HL-60/S4 treated with phorbol 12-myristate 13-acetate at 8.2 ng/mL for 4 days and 3 days (cell line): ENCODE results near the gene PPM1E.
"Not testable (repeated sequence)": the region's sequence is repeated elsewhere in the genome, so short reads cannot be mapped to it uniquely, and the experiment has no call there.

Experiments used
- in situ Hi-C: fragments of 300-500 bp; cut with MboI; formaldehyde crosslinking; loops from 2 replicates; pipeline ENCODE4 v1.15.0; 2022; ENCODE audit warnings: low sequenced_read_pairs

PPM1E gene

DNA sequence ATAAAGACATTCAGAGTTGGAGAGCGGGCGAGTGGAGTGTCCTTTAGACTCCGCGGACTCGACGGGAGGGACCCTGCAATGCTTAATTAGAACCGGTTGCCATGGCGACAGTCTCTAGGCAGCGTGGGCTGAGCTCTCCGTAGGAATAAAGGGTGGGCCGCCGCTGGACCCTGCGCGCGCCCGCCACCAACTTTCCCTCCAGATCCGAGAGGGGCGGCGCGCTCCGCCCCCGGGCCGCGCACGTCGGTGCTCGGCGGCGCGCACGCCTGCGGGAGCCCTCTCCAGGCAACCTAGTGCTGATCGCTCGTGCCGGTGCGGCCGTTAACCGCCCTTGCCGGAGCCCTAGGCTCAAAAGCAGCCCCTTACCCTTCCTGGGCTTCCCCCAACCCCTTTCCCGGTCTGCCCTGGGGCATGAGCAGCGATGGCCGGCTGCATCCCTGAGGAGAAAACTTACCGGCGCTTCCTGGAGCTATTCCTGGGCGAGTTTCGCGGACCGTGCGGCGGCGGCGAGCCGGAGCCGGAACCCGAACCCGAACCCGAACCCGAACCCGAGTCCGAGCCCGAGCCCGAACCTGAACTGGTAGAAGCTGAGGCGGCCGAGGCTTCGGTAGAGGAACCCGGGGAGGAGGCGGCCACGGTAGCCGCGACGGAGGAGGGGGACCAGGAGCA lies at the start of gene PPM1E:
Gene PPM1E (plus strand): TSS at position 278 of the 669 bp plus-strand sequence.
- in situ Hi-C loops = no loop called here

- in situ Hi-C loops = no loop called here
Measured at GRCh38 chr17:58706351-58707140, 49.1 kb upstream of the PPM1E start.

GRCh38 chr17:58710948-58711552 lies 44.6 kb upstream of the PPM1E start:
- in situ Hi-C loops = loop anchor here (10.0 kb wide), 1 partner anchor 294 kb away; no protein-coding TSS in a partner anchor

DNA sequence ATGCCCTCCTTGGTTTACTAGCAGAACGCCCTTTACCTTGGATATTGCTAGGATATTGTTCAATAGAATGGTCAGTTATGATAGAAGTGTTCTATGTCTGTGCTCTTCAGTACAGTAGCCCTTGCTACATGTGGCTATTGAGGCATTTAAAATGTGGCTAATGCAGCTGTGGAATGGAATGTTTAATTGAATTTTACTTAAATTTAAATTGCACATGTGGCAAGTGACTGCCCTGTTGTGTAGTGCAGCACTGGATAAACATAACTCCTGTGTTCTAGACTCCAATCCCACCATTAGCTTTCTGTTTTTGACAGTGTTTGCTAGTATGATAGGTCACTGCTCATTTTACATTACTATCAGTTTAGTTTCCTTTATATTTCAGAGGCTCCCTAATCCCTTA lies 33.4 kb upstream of the PPM1E start:
- in situ Hi-C loops = no loop called here

DNA sequence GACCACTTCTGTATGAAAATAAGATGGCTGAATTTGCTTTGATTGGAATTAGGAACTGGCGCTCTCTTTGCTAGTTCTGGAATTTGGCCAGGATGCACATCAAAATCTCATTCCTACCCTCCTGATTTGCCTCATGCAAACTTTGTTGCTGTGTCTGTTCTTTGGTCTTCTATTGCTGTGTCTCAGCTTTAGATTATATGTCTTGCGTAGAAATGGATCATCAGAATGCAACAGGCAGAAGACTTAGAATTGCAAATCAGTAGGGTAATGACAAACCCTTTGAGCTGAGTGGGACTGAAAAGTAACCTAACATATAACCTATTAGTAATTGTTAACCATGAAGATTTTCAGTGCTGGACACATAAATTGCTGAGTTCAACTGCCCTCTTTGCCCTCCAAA lies 33.0 kb upstream of the PPM1E start:
- in situ Hi-C loops = no loop called here

DNA sequence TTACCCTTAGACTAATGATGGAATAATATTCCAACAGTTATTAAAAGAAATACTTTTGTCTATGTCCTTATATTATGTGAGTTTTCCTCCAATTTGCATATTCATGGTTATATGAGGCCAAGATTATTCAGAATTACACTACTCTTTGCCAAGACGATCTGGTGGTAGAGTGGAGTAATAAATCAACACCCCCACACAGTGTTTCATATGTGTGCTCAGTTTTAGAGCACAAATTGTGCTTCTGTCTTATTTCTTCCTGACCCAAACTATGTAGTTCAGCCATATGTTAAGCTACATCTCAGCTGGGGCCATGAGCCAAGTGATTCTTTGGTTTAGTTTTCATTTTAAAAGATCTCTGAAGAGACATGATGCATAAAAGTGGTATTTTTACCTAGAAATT lies 26.9 kb upstream of the PPM1E start:
- in situ Hi-C loops = no loop called here

DNA sequence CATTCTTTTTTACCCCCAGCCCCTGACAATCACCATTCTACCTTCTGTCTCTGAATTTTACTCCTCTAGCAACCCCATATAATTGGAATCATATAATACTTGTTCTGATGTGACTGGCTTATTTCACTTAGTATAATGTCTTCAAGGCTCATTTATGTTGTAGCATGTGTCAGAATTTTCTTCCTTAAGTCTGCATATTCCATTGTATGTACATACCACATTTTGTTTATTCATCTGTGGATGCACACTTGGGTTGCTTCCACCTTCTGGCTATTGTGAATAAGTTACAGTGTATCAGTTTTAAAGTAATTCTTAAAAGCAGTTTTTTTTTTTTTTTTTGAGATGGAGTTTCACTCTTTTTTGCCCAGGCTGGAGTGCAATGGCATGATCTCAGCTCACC lies 24.7 kb upstream of the PPM1E start:
- in situ Hi-C loops = no loop called here

- in situ Hi-C loops = no loop called here
Measured at GRCh38 chr17:58734040-58734439, 21.6 kb upstream of the PPM1E start.

DNA sequence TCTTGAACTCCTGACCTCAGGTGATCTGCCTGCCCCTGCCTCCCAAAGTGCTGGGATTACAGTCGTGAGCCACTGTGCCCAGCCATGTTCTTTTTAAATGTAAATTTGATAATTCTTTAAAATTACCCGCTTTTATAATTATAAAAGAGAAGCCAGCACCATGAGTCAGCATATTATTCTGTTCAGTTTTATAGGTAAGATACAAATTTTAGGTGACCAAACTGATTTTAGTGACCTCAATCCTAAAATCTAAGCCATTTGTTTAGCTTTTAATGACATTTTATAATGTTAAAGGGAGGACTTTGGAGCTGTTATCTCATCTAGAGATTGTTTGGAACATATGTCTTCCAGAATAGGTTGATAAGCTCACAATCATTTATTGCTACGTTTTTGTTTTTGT lies 20.8 kb upstream of the PPM1E start:
- in situ Hi-C loops = no loop called here

DNA sequence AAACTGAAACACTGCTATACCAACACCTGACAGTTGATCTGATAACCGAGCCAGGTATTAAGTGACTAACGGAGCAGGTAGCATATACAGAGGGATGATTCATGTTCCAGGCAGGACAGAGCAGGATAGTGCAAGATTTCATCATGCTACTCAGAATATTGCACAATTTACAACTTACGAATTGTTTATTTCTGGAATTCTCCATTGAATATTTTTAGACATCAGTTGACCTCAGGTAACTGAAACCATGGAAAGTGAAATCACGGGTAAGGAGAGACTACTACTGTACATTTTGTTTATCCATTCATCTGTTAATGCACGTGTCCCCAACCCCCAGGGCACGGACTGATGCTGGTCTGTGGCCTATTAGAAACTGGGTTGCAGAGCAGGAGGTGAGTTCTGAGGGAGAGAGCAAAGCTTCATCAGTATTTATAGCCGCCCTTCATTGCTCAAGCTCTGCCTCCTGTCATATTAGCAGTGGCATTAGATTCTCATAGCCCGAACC lies 14.5 kb upstream of the PPM1E start:
- in situ Hi-C loops = no loop called here

DNA sequence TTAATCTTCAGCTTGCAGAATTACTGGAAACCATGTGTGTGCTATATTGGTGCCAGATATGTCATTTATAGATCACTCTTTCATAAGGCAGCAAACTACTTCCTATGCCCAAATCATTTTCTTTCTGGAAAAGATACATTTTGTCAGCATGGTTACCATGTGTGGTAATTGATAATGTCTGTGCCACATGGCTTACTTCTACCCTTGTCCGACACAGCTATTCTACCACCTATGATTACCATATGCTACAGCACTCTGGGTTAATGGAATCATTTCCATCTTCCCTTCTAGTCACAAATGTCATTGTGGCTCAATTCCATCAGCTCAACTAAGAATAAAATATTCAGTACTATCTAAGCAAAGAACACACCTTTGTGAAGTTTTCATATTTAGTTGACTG lies 8.0 kb upstream of the PPM1E start:
- in situ Hi-C loops = no loop called here

DNA sequence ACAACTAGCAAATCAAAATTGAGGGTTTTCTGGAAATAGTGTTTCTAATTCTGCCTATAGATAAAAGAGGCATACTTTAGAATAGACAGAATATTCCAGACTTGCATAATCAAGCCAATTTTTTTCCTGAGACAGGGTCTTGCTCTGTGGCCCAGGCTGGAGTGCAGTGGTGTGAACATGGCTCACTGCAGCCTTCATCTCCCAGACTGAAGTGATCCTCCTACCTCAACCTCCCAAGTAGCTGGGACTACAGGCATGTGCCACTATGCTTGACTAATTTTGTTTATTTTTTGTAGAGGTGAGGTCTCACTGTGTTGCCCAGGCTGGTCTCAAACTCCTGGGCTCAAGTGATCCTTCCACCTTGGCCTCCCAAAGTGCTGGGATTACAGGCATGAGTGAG lies 6.0 kb upstream of the PPM1E start:
- in situ Hi-C loops = not testable (repeated sequence)

DNA sequence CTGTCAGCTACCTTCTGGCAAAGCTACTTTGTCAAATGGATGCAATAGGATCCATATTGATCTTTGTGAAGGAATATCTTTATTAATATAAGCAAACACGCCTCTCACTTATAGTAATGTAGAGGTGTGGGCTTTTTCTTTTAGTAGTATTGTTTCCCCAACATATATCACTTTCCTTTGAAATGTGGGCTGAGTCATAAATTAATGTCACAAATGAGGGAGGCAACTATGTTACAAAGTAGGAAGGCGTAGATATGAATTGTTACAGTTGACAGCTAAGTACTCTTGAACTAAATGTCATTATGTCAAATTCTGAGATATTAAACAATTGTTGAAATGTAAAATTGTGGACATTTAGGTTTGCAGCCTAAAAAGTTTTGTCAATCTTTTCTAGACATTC lies 2.6 kb upstream of the PPM1E start:
- in situ Hi-C loops = no loop called here

GRCh38 chr17:58755269-58755576 lies 431 bp upstream of the PPM1E start:
- in situ Hi-C loops = no loop called here

- in situ Hi-C loops = no loop called here
Measured at GRCh38 chr17:58756246-58757161, 850 bp downstream of the PPM1E start.

DNA sequence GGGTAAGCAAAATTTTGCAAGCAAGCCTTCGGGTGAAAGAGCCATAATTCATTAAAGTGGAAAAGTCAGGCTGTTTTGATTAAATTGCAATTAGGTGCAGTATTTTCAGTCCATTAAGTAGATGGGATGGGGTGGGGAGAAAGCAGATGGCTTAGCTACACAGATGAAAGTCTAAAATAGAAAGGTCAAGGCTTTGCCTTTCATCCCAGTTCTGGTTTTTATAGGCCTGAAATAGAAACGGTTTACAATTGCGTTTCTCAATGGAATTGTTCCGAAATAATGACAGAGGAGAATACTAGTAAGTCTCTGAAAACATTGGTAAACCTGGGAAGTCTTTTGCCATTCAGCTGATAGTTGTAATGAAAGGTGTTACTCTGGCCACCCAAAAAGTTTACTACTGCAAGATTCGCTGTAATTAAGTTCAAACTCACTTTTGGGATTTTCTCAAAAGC lies 1.5 kb downstream of the PPM1E start:
- in situ Hi-C loops = no loop called here

DNA sequence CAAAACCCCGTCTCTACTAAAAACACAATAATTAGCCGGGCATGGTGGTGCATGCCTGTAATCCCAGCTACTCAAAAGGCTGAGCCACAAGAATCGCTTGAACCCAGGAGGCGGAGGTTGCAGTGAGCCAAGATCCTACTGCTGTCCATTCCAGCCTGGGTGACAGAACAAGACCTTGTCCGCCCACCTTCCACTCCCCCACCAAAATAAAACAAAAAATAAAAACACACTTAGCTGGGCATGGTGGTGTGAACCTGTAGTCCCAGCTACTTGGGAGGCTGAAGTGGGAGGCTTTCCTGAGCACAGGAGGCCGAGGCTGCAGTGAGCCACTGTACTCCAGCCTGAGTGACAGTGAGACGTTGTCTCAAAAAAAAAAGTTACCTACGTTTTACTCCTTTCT lies 3.2 kb downstream of the PPM1E start:
- in situ Hi-C loops = no loop called here

DNA sequence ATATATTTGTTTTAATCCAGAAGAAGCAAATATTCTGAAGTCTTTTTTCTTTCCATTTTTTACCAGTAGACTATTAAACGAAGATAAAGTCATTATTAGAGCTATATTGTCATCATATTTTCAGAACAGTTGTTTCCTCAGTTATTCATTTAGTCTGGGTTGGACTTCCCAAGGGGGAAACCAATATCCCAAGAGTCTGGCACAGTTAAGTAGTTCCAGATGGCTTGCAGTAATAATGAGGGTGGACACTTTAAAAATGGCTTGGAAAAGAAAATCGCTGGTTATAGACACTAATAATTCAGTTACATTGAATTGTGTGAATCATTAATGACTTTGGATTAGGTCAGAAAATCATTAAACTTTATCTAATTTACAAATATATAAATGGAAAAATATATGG lies 3.9 kb downstream of the PPM1E start:
- in situ Hi-C loops = no loop called here

GRCh38 chr17:58760248-58760647 lies 4.6 kb downstream of the PPM1E start:
- in situ Hi-C loops = no loop called here

DNA sequence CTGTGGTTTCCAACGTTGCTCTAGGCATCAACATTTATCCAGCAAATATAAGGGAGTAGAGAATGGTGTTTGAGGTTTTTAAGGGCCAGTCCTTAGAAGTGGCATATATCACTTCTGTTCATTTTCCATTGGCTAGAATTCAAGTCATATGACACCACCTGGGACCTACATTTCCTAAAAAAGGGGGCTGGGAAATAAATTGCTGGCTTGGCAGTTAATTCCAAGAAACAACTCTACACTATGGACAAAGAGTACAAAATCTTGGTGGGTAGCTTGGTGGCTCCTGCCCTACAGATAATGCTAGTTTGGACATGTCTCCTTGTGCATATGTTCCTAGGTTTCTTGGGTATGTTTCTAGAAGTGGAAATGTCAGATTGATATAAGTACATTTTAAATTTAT lies 7.6 kb downstream of the PPM1E start:
- in situ Hi-C loops = no loop called here

GRCh38 chr17:58764373-58764772 lies 8.7 kb downstream of the PPM1E start:
- in situ Hi-C loops = no loop called here
